Esophagus muscularis mucosa (tissue), 4 donors: ENCODE measurements around the gene FAM135A. TPM values are rescaled to one million over a fixed set of nuclear protein-coding genes. Genes with fewer than 3 reads are reported as not detected.
"Not testable (repeated sequence)": the region's sequence is repeated elsewhere in the genome, so short reads cannot be mapped to it uniquely, and the experiment has no call there.

ENCODE experiments used
- DNase-seq: peaks from one replicate; pipeline ENCODE4 v3.0.0-alpha.2; 2017; ENCODE audit errors: extremely low spot score
- H3K27ac ChIP-seq, 4 donors: fragments of 200-600 bp; sonication (generic); replicated peaks in 1 of 4; 1 replicate in 3 of 4; 2 replicates in 1 of 4; pipeline ENCODE4 v1.5.1; 2016 to 2019; ENCODE audit warnings: mild to moderate bottlenecking in 1 of 4
- H3K27me3 ChIP-seq, 4 donors: fragments of 200-600 bp; sonication (generic); one replicate each; pipeline versions ENCODE4 v1.5.1 to v1.6.0; 2016 to 2019
- H3K36me3 ChIP-seq, 4 donors: fragments of 200-600 bp; sonication (generic); one replicate each; pipeline ENCODE4 v1.5.1; 2016 to 2019
- H3K4me1 ChIP-seq, 4 donors: fragments of 200-600 bp; sonication (generic); one replicate each; pipeline ENCODE4 v1.5.1; 2016 to 2019
- H3K4me3 ChIP-seq, 4 donors: fragments of 200-600 bp; sonication (generic); 1 replicate in 2 of 4; 2 replicates in 2 of 4; pipeline ENCODE4 v1.5.1; 2016 to 2019; ENCODE audit warnings: mild to moderate bottlenecking in 4 of 4, moderate library complexity in 1 of 4
- H3K9me3 ChIP-seq, 4 donors: fragments of 200-600 bp; sonication (generic); 1 replicate in 3 of 4; 2 replicates in 1 of 4; pipeline ENCODE4 v1.5.1; 2016 to 2019
- EP300 ChIP-seq: sonication (generic); formaldehyde crosslinking; IDR thresholded peaks from one replicate; pipeline ENCODE4 v1.6.1; 2017; ENCODE audit warnings: antibody characterized with exemption
- POLR2A ChIP-seq: fragments of 450-650 bp; IDR thresholded peaks from one replicate; pipeline ENCODE4 v1.6.1; 2017; ENCODE audit warnings: antibody characterized with exemption, moderate library complexity, mild to moderate bottlenecking, low read depth
- POLR2AphosphoS5 ChIP-seq, 2 donors: sonication (generic); formaldehyde crosslinking; IDR thresholded peaks; one replicate each; pipeline ENCODE4 v1.6.1; 2017; ENCODE audit warnings: antibody characterized with exemption in 2 of 2
- WGBS: methylation state at CpG from one replicate; pipeline ENCODE4 v1.1.5; 2018; 5-methylcytosine and 5-hydroxymethylcytosine counted together
- intact Hi-C: fragments of 100-400 bp; cut with DNase I; formaldehyde crosslinking; loops from one replicate; pipeline ENCODE4 v1.15.1; 2023
- total RNA-seq, 4 donors: library from RNA; depleted of rRNA; stranded (reverse); fragments of >200 nt; gene quantifications; one replicate each; pipeline versions ENCODE4 v1.1.0 to v1.2.1, GENCODE V29; 2016
- TF ChIP-seq, protein P1 (sequence below), 3 experiments: fragments of 200-600 bp in 2 of 3; fragments of 450-650 bp in 1 of 3; sonication (generic) in 2 of 3; IDR thresholded peaks; one replicate each; pipeline ENCODE4 v1.5.1; 2017 to 2019; ENCODE audit warnings: antibody characterized with exemption in 3 of 3, mild to moderate bottlenecking in 2 of 3, moderate library complexity in 1 of 3

The FAM135A gene
- total RNA-seq, 4 donors from 2014 or later: 14.8 to 21.3 (median 19.8) TPM

GRCh38 chr6:70538376-70538775, 125.1 kb downstream of the FAM135A start:
- no peak overlapping the region for H3K4me3 ChIP-seq
- 93% methylated on average over 1 of the region's 1 CpG for WGBS
- intact Hi-C loops: no loop called here
- H3K27me3 ChIP-seq: no peaks in the 10 kb centered on the region
- H3K9me3 ChIP-seq: no peaks in the 10 kb centered on the region
- no peak for DNase-seq
- H3K36me3 ChIP-seq: peaks cover 5 to 67% (median 32%) of the 10 kb centered on the region in 4 donors
- TF ChIP-seq EP300 (no peak), POLR2A (no peak), POLR2AphosphoS5 (IDR thresholded peaks at IDR 0.05) (no peak)
- TF ChIP-seq, protein P1, sequence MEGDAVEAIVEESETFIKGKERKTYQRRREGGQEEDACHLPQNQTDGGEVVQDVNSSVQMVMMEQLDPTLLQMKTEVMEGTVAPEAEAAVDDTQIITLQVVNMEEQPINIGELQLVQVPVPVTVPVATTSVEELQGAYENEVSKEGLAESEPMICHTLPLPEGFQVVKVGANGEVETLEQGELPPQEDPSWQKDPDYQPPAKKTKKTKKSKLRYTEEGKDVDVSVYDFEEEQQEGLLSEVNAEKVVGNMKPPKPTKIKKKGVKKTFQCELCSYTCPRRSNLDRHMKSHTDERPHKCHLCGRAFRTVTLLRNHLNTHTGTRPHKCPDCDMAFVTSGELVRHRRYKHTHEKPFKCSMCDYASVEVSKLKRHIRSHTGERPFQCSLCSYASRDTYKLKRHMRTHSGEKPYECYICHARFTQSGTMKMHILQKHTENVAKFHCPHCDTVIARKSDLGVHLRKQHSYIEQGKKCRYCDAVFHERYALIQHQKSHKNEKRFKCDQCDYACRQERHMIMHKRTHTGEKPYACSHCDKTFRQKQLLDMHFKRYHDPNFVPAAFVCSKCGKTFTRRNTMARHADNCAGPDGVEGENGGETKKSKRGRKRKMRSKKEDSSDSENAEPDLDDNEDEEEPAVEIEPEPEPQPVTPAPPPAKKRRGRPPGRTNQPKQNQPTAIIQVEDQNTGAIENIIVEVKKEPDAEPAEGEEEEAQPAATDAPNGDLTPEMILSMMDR (IDR thresholded peaks at IDR 0.05): no peak
- H3K4me1 ChIP-seq: no peaks in the 10 kb centered on the region
- no peak overlapping the region for H3K27ac ChIP-seq

GRCh38 chr6:70547313-70547712, 134.0 kb downstream of the FAM135A start:
- H3K9me3 ChIP-seq: no peaks in the 10 kb centered on the region
- H3K4me3 ChIP-seq: no peak overlapping the region
- H3K27ac ChIP-seq: no peak overlapping the region
- H3K36me3 ChIP-seq: peaks cover 0 to 23% (median 10%) of the 10 kb centered on the region in 4 donors
- no peaks in the 10 kb centered on the region for H3K27me3 ChIP-seq
- peaks cover 0 to 7% (median 0%) of the 10 kb centered on the region in 4 donors for H3K4me1 ChIP-seq
- TF ChIP-seq POLR2AphosphoS5 (IDR thresholded peaks at IDR 0.05) (no peak), POLR2A (no peak), EP300 (no peak)
- TF ChIP-seq, protein P1 (IDR thresholded peaks at IDR 0.05): peak; percentile 16 to 40 (median 20)
- no peak for DNase-seq
- intact Hi-C loops: loop anchor here (5.0 kb wide), 1 partner anchor 140 kb away; no protein-coding TSS in a partner anchor

DNA sequence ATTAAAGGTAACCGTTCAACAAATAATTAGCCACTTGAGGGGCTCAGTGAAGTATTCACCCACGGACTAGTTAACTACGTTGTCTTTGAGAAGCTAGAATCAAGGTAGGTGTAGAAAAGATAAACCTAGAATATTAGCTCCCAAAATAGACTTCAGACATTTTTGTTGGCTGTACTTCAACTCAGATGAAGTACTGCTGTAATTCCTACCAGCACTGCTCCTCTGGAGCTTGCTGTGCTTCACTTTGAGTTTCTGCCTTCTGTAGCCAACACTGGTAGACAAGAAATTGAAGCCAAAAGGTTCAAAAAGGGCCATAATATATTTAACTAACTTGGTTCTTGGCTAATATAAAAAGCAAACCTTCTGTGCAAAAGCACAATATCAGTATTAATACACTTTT, 134.6 kb downstream of the FAM135A start:
- Histone ChIP-seq H3K27ac (no peak overlapping the region), H3K4me3 (no peak overlapping the region), H3K36me3 (peaks cover 0 to 22% (median 7%) of the 10 kb centered on the region in 4 donors), H3K4me1 (peaks cover 0 to 9% (median under 1%) of the 10 kb centered on the region in 4 donors), H3K9me3 (no peaks in the 10 kb centered on the region), H3K27me3 (no peaks in the 10 kb centered on the region)
- DNase-seq: no peak
- TF ChIP-seq EP300: no peak
- TF ChIP-seq POLR2AphosphoS5 (IDR thresholded peaks at IDR 0.05): no peak
- TF ChIP-seq POLR2A: no peak
- TF ChIP-seq, protein P1 (IDR thresholded peaks at IDR 0.05): no peak
- 68% methylated on average over 3 of the region's 3 CpGs for WGBS
- intact Hi-C loops: loop anchor here (5.0 kb wide), 1 partner anchor 139 kb away; no protein-coding TSS in a partner anchor

- H3K4me1 ChIP-seq: peaks cover 0 to 11% (median 2%) of the 10 kb centered on the region in 4 donors
- H3K27me3 ChIP-seq: no peaks in the 10 kb centered on the region
- DNase-seq: no peak
- no peak overlapping the region for H3K27ac ChIP-seq
- TF ChIP-seq POLR2AphosphoS5 (IDR thresholded peaks at IDR 0.05) (no peak), EP300 (no peak), POLR2A (no peak)
- TF ChIP-seq, protein P1 (IDR thresholded peaks at IDR 0.05): no peak
- H3K9me3 ChIP-seq: no peaks in the 10 kb centered on the region
- intact Hi-C loops: loop anchor here (5.0 kb wide), 1 partner anchor 138 kb away; no protein-coding TSS in a partner anchor
- peaks cover 0 to 17% (median 6%) of the 10 kb centered on the region in 4 donors for H3K36me3 ChIP-seq
- no peak overlapping the region for H3K4me3 ChIP-seq
Measured at GRCh38 chr6:70549327-70549726, 136.0 kb downstream of the FAM135A start.

DNA sequence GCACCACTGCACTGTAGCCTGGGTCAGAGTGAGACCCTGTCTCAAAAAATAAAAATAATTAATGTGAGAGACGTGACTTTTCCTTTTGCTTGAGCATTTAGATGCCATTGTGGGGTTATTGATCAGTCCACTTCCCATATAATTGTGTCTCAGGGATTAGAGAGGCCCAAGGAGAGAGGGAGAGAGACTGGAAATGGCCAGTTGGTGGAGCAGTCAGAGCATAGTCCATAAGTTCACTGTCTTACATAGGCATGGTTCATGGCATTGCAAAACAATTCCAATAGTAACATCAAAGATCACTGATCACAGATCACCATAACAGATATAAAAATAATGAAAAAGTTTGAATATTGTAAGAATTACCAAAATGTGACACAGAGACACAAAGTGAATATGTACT, 138.3 kb downstream of the FAM135A start:
- no peaks in the 10 kb centered on the region for H3K27me3 ChIP-seq
- DNase-seq: no peak
- WGBS: 91% methylated on average over 1 of the region's 1 CpG
- intact Hi-C loops: no loop called here
- no peaks in the 10 kb centered on the region for H3K9me3 ChIP-seq
- H3K36me3 ChIP-seq: peaks cover 0 to 9% (median 5%) of the 10 kb centered on the region in 4 donors
- no peak for TF ChIP-seq POLR2AphosphoS5 (IDR thresholded peaks at IDR 0.05)
- TF ChIP-seq, protein P1 (IDR thresholded peaks at IDR 0.05): no peak
- TF ChIP-seq POLR2A: no peak
- TF ChIP-seq EP300: no peak
- no peak overlapping the region for H3K4me3 ChIP-seq
- H3K4me1 ChIP-seq: peaks cover 0 to 11% (median 2%) of the 10 kb centered on the region in 4 donors
- no peak overlapping the region for H3K27ac ChIP-seq

- intact Hi-C loops, DNase-seq, H3K27ac ChIP-seq, H3K27me3 ChIP-seq, H3K4me1 ChIP-seq, H3K9me3 ChIP-seq: not testable (repeated sequence)
- Histone ChIP-seq H3K36me3 (peaks cover 0 to 12% (median 6%) of the 10 kb centered on the region in 4 donors), H3K4me3 (peak overlapping the region in 1 of 4 donors; percentile 9)
- 65% methylated on average over 13 of the region's 13 CpGs for WGBS
Measured at GRCh38 chr6:70552286-70552940, 139.1 kb downstream of the FAM135A start.
